HEK293 (cell line): ENCODE measurements around the gene BMPR1A.

Experiments used
- CTCF ChIA-PET: fragments of 350-600 bp; formaldehyde crosslinking; extraction: SDS; loops from one replicate; lab custom pipeline; 2021; ENCODE audit warnings: antibody characterized with exemption; lab: Yijun Ruan, JAX
- POLR2A ChIA-PET: fragments of 300-600 bp; formaldehyde crosslinking; extraction: SDS; loops from one replicate; lab custom pipeline; 2020; ENCODE audit warnings: antibody characterized with exemption, inconsistent platforms; lab: Yijun Ruan, JAX
- H3K27ac ChIP-seq: fragments of 200-500 bp; sonication (Bioruptor generic); 2 replicates; pipeline ENCODE4 v1.5.1; 2014; ENCODE audit warnings: low read depth, low read length, control low read depth, inconsistent platforms; ENCODE audit errors: extremely low read depth
- H3K36me3 ChIP-seq, 2 experiments: fragments of 200-500 bp in 1 of 2; sonication (Bioruptor generic) in 1 of 2; 1 replicate in 1 of 2; 2 replicates in 1 of 2; pipeline ENCODE4 v1.5.1; 2014 to 2017; ENCODE audit warnings: inconsistent platforms in 2 of 2, low read length in 2 of 2; ENCODE audit not compliant: control insufficient read depth in 2 of 2, insufficient read depth in 1 of 2
- H3K4me1 ChIP-seq: fragments of 200-500 bp; sonication (Bioruptor generic); 2 replicates; pipeline ENCODE4 v1.5.1; 2014; ENCODE audit warnings: mild to moderate bottlenecking, low read length, inconsistent platforms; ENCODE audit not compliant: control insufficient read depth, insufficient read depth
- H3K4me3 ChIP-seq: 2 replicates; pipeline ENCODE4 v1.5.1; 2011; ENCODE audit warnings: low read depth, mild to moderate bottlenecking, control low read depth, low read length, moderate library complexity
- H3K9me3 ChIP-seq: fragments of 200-500 bp; sonication (Bioruptor generic); 2 replicates; pipeline ENCODE4 v1.5.1; 2014; ENCODE audit warnings: low read depth, low read length, inconsistent platforms; ENCODE audit not compliant: control insufficient read depth, insufficient read depth
- BCL11A ChIP-seq: fragments of 450-650 bp; formaldehyde crosslinking; IDR thresholded peaks from 2 replicates; pipeline ENCODE4 v1.5.1; 2016; ENCODE audit warnings: low read depth, missing biosample characterization, missing genetic modification characterization
- GLIS2 ChIP-seq: fragments of 450-650 bp; formaldehyde crosslinking; IDR thresholded peaks from 2 replicates; pipeline ENCODE4 v1.5.1; 2016; ENCODE audit warnings: missing biosample characterization, missing genetic modification characterization
- KLF1 ChIP-seq: fragments of 450-650 bp; formaldehyde crosslinking; IDR thresholded peaks from 2 replicates; pipeline ENCODE4 v1.5.1; 2016; ENCODE audit warnings: missing biosample characterization, missing genetic modification characterization
- KLF10 ChIP-seq: fragments of 450-650 bp; IDR thresholded peaks from 2 replicates; pipeline ENCODE4 v1.5.1; 2018; ENCODE audit warnings: missing biosample characterization, mild to moderate bottlenecking, missing genetic modification characterization
- KLF16 ChIP-seq: fragments of 450-650 bp; formaldehyde crosslinking; IDR thresholded peaks from 2 replicates; pipeline ENCODE4 v1.5.1; 2017; ENCODE audit warnings: missing biosample characterization, missing genetic modification characterization
- PRDM10 ChIP-seq: fragments of 450-650 bp; formaldehyde crosslinking; IDR thresholded peaks from 2 replicates; pipeline ENCODE4 v1.5.1; 2016; ENCODE audit warnings: missing biosample characterization, missing genetic modification characterization
- SCRT1 ChIP-seq: fragments of 450-650 bp; formaldehyde crosslinking; IDR thresholded peaks from 2 replicates; pipeline ENCODE4 v1.5.1; 2016; ENCODE audit warnings: missing biosample characterization, missing genetic modification characterization, borderline replicate concordance
- YY2 ChIP-seq: fragments of 450-650 bp; formaldehyde crosslinking; IDR thresholded peaks from 2 replicates; pipeline ENCODE4 v1.5.1; 2016; ENCODE audit warnings: missing biosample characterization, missing genetic modification characterization
- ZIC2 ChIP-seq: fragments of 450-650 bp; formaldehyde crosslinking; IDR thresholded peaks from 2 replicates; pipeline ENCODE4 v1.5.1; 2016; ENCODE audit warnings: missing biosample characterization, missing genetic modification characterization
- ZNF16 ChIP-seq: fragments of 450-650 bp; formaldehyde crosslinking; IDR thresholded peaks from 2 replicates; pipeline ENCODE4 v1.5.1; 2016; ENCODE audit warnings: low read depth, missing biosample characterization, missing genetic modification characterization
- ZNF341 ChIP-seq: fragments of 450-650 bp; formaldehyde crosslinking; IDR thresholded peaks from 2 replicates; pipeline ENCODE4; 2016; ENCODE audit warnings: low read depth, missing biosample characterization, missing genetic modification characterization
- ZNF394 ChIP-seq: fragments of 450-650 bp; formaldehyde crosslinking; IDR thresholded peaks from 2 replicates; pipeline ENCODE4 v1.5.1; 2016; ENCODE audit warnings: missing biosample characterization, missing genetic modification characterization, mild to moderate bottlenecking, moderate library complexity, borderline replicate concordance
- ZNF398 ChIP-seq: fragments of 450-650 bp; formaldehyde crosslinking; IDR thresholded peaks from 2 replicates; pipeline ENCODE4 v1.5.1; 2017; ENCODE audit warnings: missing biosample characterization, missing genetic modification characterization
- ZNF423 ChIP-seq: fragments of 450-650 bp; formaldehyde crosslinking; IDR thresholded peaks from 2 replicates; pipeline ENCODE4 v1.5.1; 2016; ENCODE audit warnings: missing biosample characterization, missing genetic modification characterization
- ZNF544 ChIP-seq: fragments of 450-650 bp; formaldehyde crosslinking; IDR thresholded peaks from 2 replicates; pipeline ENCODE4 v1.5.0; 2017; ENCODE audit warnings: missing biosample characterization, missing genetic modification characterization
- ZNF548 ChIP-seq: fragments of 450-650 bp; formaldehyde crosslinking; IDR thresholded peaks from 2 replicates; pipeline ENCODE4 v1.5.1; 2016; ENCODE audit warnings: missing biosample characterization, missing genetic modification characterization
- ZNF600 ChIP-seq: fragments of 450-650 bp; formaldehyde crosslinking; IDR thresholded peaks from 2 replicates; pipeline ENCODE4 v1.5.1; 2016; ENCODE audit warnings: missing biosample characterization, missing genetic modification characterization
- ZNF677 ChIP-seq: fragments of 450-650 bp; IDR thresholded peaks from 2 replicates; pipeline ENCODE4 v1.5.0; 2018; ENCODE audit warnings: missing biosample characterization, mild to moderate bottlenecking, missing genetic modification characterization, moderate library complexity
- ZSCAN18 ChIP-seq: fragments of 450-650 bp; formaldehyde crosslinking; IDR thresholded peaks from 2 replicates; pipeline ENCODE4 v1.5.1; 2016; ENCODE audit warnings: missing biosample characterization, missing genetic modification characterization
- ZXDB ChIP-seq: fragments of 450-650 bp; formaldehyde crosslinking; IDR thresholded peaks from 2 replicates; pipeline ENCODE4 v1.5.1; 2016; ENCODE audit warnings: missing biosample characterization, missing genetic modification characterization
- TF ChIP-seq, protein P1 (sequence below): fragments of 450-650 bp; formaldehyde crosslinking; IDR thresholded peaks from 2 replicates; pipeline ENCODE4 v1.5.1; 2017; ENCODE audit warnings: missing biosample characterization, mild to moderate bottlenecking, missing genetic modification characterization, moderate library complexity
- TF ChIP-seq, protein P2 (sequence below): fragments of 450-650 bp; formaldehyde crosslinking; IDR thresholded peaks from 2 replicates; pipeline ENCODE4 v1.5.1; 2016; ENCODE audit warnings: missing biosample characterization, missing genetic modification characterization, low read depth

BMPR1A gene

DNA sequence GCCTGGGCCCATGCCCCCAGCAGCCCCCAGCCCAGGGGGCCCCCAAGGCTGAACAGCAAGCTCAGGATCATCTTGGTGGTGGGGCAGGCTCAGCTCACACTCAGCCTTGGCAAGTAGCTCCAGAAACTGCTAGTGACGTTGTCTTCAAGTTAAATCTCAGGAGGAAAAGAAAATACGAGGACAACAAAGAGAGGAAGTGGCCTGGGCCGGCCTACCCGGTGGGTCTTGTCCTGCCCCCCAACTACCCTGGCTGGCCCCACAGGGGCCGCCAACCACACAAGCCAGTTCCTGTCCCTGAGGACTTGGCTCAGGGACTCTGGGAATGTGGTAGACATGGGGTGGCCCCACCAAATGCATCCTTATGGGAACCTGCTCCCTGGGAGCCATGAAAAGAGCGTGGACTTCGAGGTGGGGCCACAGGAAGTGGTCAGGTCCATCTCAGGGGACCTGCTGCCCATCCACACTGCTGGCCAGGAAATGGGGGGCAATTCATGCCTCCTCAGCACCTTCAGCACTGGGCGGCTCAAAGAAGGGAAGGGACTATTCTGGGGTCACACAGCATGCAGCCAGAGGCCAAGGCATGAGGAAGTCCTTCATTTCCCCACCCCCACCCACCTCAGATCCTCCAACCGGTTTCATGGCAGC is 201.2 kb downstream of the BMPR1A start, which contains the start of gene MMRN2:
MMRN2 (minus strand) TSS at position 145 of the 645 bp plus-strand sequence; CDS start at position 71, 74 bp downstream.
- Histone ChIP-seq H3K4me3 (no peak within 1 kb of the TSS), H3K9me3 (no peaks in the 10 kb centered on the region), H3K36me3 (no peaks in the 10 kb centered on the region), H3K4me1 (no peaks in the 10 kb centered on the region), H3K27ac (no peak within 1 kb of the TSS)
- ChIA-PET CTCF (interaction anchor here (1.3 to 3.8 kb wide), 2 partner anchors 20 to 269 kb away, joined by 4 to 21 read pairs; no protein-coding TSS in a partner anchor), POLR2A (no interaction called here)
- TF ChIP-seq ZNF548 (tag by site-specific recombination): no peak
- 0 out of 2 replicates have a peak, but pooled peaks have one; percentile 26 for TF ChIP-seq GLIS2 (tag by site-specific recombination)
- no peak for TF ChIP-seq ZNF394 (tag by site-specific recombination)
- TF ChIP-seq, all 188 proteins: peak for 1

GRCh38 chr10:86958116-86958900 is 201.9 kb downstream of the BMPR1A start, which contains the start of gene SNCG:
SNCG (plus strand) TSS chr10:86958599; CDS start chr10:86958698, 99 bp downstream.
- POLR2A ChIA-PET: no interaction called here
- no peaks in the 10 kb centered on the region for H3K4me1 ChIP-seq
- H3K4me3 ChIP-seq: no peak within 1 kb of the TSS
- no peak within 1 kb of the TSS for H3K27ac ChIP-seq
- H3K36me3 ChIP-seq: no peaks in the 10 kb centered on the region
- CTCF ChIA-PET: interaction anchor here (1.4 to 3.8 kb wide), 3 partner anchors 11 to 20 kb away, joined by 11 to 21 read pairs (median 14); no protein-coding TSS in a partner anchor
- no peaks in the 10 kb centered on the region for H3K9me3 ChIP-seq
- no peak for TF ChIP-seq ZSCAN18 (tag by site-specific recombination)
- peak; percentile 48 for TF ChIP-seq ZNF423 (tag by site-specific recombination)
- TF ChIP-seq ZIC2 (tag by site-specific recombination): peak; percentile 32
- TF ChIP-seq ZNF677: no peak
- no peak for TF ChIP-seq KLF16 (tag by site-specific recombination)
- TF ChIP-seq SCRT1 (tag by site-specific recombination): no peak
- no peak for TF ChIP-seq YY2 (tag by site-specific recombination)
- TF ChIP-seq ZNF341 (tag by site-specific recombination): peak; percentile 82
- peak; percentile 48 for TF ChIP-seq PRDM10 (tag by site-specific recombination)
- peak; percentile 93 for TF ChIP-seq KLF1 (tag by site-specific recombination)
- TF ChIP-seq ZNF544 (tag by site-specific recombination): no peak
- TF ChIP-seq BCL11A (tag by site-specific recombination): no peak
- peak; percentile 94 for TF ChIP-seq ZNF600 (tag by site-specific recombination)
- TF ChIP-seq, protein P1, sequence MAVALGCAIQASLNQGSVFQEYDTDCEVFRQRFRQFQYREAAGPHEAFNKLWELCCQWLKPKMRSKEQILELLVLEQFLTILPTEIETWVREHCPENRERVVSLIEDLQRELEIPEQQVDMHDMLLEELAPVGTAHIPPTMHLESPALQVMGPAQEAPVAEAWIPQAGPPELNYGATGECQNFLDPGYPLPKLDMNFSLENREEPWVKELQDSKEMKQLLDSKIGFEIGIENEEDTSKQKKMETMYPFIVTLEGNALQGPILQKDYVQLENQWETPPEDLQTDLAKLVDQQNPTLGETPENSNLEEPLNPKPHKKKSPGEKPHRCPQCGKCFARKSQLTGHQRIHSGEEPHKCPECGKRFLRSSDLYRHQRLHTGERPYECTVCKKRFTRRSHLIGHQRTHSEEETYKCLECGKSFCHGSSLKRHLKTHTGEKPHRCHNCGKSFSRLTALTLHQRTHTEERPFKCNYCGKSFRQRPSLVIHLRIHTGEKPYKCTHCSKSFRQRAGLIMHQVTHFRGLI (tag by site-specific recombination): peak; percentile 78
- peak; percentile 63 for TF ChIP-seq ZNF398
- no peak for TF ChIP-seq ZNF16
- TF ChIP-seq ZXDB (tag by site-specific recombination): no peak
- TF ChIP-seq KLF10 (tag by site-specific recombination): no peak
- TF ChIP-seq, protein P2, sequence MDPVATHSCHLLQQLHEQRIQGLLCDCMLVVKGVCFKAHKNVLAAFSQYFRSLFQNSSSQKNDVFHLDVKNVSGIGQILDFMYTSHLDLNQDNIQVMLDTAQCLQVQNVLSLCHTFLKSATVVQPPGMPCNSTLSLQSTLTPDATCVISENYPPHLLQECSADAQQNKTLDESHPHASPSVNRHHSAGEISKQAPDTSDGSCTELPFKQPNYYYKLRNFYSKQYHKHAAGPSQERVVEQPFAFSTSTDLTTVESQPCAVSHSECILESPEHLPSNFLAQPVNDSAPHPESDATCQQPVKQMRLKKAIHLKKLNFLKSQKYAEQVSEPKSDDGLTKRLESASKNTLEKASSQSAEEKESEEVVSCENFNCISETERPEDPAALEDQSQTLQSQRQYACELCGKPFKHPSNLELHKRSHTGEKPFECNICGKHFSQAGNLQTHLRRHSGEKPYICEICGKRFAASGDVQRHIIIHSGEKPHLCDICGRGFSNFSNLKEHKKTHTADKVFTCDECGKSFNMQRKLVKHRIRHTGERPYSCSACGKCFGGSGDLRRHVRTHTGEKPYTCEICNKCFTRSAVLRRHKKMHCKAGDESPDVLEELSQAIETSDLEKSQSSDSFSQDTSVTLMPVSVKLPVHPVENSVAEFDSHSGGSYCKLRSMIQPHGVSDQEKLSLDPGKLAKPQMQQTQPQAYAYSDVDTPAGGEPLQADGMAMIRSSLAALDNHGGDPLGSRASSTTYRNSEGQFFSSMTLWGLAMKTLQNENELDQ (tag by site-specific recombination): no peak
